Measurements from ENCODE around the gene DCD.

DCD gene

DNA sequence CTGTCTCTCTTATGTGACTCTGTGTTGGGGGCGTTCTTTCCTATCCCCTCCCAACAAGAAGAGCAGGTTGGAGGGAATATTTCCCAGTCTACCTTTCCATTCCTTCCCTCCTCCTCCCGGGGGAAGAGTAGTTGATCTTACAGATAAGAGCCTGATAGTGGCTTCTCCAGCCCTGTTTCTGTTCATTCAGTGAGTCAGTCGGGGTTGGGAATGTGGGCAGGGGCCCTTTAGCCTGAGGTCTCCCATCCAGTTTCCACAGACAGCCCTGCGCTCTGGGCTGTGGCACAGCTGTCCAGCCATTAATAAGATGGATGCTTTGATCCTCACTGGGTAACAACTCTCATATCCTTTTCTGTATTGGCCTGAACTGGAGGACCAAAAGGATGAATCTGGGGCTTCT is 41.6 kb downstream of the DCD start:
- no peak for DNase-seq (ENCODE audit: low read depth)

DNA sequence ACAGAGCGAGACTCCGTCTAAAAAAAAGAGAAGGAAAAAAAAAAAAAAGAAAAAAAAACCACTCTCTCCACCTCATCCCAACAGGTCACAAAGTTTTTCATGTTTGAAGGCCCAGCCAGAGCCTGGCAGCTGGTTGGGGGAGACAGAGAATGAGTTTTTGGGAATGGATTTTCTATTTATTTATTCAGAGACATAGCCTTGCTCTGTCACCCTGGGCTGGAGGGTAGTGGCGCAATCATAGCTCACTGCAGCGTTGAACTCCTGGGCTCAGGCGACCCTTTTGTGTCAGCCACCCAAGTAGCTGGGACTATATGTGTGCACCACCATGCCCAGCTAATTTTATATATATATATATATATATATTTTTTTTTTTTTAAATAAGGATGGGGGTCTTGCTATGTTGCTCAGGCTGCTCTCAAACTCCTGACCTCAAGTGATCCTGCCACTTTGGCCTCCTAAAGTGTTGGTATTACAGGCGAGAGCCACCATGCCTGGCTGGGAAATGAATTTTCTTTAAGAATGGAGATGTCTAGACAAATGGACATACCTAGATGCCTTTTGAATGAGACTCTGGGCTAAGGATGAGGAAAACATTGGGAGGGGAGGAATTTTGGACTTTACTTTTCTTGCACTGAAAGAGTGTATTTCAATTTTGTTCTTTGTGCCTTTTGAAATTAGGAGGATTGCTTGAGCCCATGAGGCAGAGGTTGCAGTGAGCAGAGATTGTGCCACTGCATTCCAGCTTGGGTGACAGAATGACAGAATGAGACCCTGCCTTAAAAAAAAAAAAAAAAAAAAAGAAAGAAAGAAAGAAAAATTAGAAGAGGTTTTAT is 42.8 kb downstream of the DCD start:
- no peak for DNase-seq (ENCODE audit: low read depth)

GRCh38 chr12:54604436-54604835 is 43.7 kb downstream of the DCD start:
- no peak for DNase-seq (ENCODE audit: low read depth)

- DNase-seq (ENCODE audit: low read depth): no peak
These were observed 44.3 kb downstream of the DCD start for GRCh38 chr12:54603872-54604271.

DNA sequence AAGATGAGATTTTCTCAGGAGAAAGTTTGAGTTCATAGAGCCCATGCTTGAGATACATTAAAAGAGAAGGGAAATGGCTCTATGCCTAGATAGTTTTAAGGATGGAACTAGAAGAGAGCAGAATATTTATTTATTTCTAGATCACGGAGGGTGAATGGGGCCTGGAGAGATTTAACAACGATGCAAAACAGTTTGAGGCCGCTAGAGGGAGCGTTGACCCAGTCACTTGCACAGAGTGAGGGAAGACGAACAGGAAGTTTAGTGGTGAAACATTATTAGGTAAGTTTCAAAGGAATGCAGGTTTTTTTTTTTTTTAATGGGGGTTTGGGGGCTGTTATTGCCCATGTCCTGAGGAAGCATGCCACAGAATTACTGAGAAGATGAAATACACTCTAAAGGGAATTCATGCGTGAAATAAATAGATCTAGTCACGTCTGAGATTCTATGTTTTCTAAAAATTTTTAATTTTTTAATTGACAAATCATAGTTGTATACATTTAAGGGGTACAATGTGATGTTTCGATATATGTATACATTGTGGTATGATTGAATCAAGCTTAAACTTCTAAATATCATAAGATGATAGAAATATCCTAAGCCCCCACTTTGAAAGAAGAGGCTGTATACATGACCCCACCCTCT is 44.9 kb downstream of the DCD start:
- peak; percentile 33 for DNase-seq (ENCODE audit: low read depth)

DNA sequence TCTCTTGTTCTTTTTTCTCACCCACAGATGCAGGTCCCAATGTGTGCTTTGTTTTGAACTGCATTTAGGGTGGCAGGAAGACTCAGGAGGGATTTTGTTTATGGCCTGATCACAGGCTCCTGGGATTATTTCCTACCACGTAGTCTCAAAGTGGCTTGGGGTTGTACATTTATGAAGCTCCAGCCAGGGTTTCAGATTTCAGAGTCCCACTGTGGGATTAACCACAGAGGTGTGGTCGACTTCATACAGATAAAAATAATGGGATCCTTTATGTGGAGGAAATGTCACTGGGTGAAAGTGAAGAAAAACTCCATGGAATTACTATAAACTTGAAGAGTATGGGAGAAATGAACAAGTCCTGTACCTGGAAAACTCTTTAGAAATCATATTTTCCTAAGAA is 45.5 kb downstream of the DCD start:
- DNase-seq (ENCODE audit: low read depth): no peak

GRCh38 chr12:54601841-54602240 is 46.3 kb downstream of the DCD start:
- DNase-seq (ENCODE audit: low read depth): no peak

DNA sequence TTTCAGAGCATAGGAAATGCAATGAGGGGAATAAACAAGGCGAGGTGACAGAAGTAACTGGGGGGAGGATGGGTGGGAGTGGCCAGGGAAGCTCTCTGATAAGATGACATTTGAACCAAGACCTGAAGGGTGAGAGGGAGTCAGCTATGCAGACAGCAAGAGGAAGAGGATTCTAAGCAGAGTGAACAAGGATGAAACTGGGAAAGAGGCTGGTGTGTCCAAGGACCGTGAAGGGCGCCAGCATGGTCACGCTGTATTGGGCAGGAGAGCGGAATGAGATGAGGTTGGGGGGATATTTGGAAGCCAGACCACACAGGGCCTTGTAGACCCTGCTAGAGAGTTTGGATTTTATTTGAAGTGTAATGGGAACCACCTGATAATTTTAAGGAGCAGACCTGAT is 49.2 kb downstream of the DCD start:
- no peak for DNase-seq (ENCODE audit: low read depth)

- peak; percentile 24 for DNase-seq (ENCODE audit: low read depth)
These were observed 51.6 kb downstream of the DCD start for GRCh38 chr12:54596526-54596946.

- DNase-seq (ENCODE audit: low read depth): no peak
These were observed 52.7 kb downstream of the DCD start for GRCh38 chr12:54595471-54595870.
